HCT116 (cell line): Measurements from ENCODE around the gene UBASH3B.

Experiments used
- ATF3 ChIP-seq: IDR thresholded peaks from 2 replicates; pipeline ENCODE4 v1.6.1; 2012
- EZH2phosphoT487 ChIP-seq: fragments of 200-600 bp; IDR thresholded peaks from 2 replicates; pipeline ENCODE4 v1.6.1; 2018; ENCODE audit warnings: antibody characterized with exemption, borderline replicate concordance
- JUND ChIP-seq: IDR thresholded peaks from 2 replicates; pipeline ENCODE4 v1.6.1; 2012
- POLR2A ChIP-seq: IDR thresholded peaks from 2 replicates; pipeline ENCODE4 v1.7.0; 2011; ENCODE audit warnings: borderline replicate concordance; ENCODE audit not compliant: insufficient read depth, insufficient read length; ENCODE audit errors: extremely low read depth
- POLR2AphosphoS5 ChIP-seq: IDR thresholded peaks from 2 replicates; pipeline ENCODE4 v1.6.1; 2011; ENCODE audit warnings: mild to moderate bottlenecking, low read depth, low read length, moderate library complexity
- SIN3A ChIP-seq: IDR thresholded peaks from 2 replicates; pipeline ENCODE4 v1.6.1; 2012; ENCODE audit warnings: low read depth
- SP1 ChIP-seq: IDR thresholded peaks from 2 replicates; pipeline ENCODE4 v1.6.1; 2012; ENCODE audit warnings: low read depth
- YY1 ChIP-seq: IDR thresholded peaks from 2 replicates; pipeline ENCODE4 v1.6.1; 2011; ENCODE audit warnings: low read length, low read depth, moderate library complexity, mild to moderate bottlenecking; ENCODE audit not compliant: insufficient replicate concordance; ENCODE audit errors: extremely low read depth
- TF ChIP-seq, protein P1 (sequence below), 3 experiments: fragments of 200-600 bp in 1 of 3; sonication (generic) in 1 of 3; IDR thresholded peaks in 2 of 3; conservative IDR thresholded peaks in 1 of 3; 2 replicates each; pipeline ENCODE4 v1.5.1; 2012 to 2017; ENCODE audit warnings: low read depth in 2 of 3, low read length in 2 of 3, antibody characterized with exemption in 1 of 3, borderline replicate concordance in 1 of 3, control low read depth in 1 of 3, mild to moderate bottlenecking in 1 of 3, mixed read lengths in 1 of 3, mixed run types in 1 of 3, moderate library complexity in 1 of 3; ENCODE audit not compliant: insufficient read depth in 1 of 3

GRCh38 chr11:122813176-122813893 lies 157.8 kb downstream of the UBASH3B start:
- TF ChIP-seq, protein P1, sequence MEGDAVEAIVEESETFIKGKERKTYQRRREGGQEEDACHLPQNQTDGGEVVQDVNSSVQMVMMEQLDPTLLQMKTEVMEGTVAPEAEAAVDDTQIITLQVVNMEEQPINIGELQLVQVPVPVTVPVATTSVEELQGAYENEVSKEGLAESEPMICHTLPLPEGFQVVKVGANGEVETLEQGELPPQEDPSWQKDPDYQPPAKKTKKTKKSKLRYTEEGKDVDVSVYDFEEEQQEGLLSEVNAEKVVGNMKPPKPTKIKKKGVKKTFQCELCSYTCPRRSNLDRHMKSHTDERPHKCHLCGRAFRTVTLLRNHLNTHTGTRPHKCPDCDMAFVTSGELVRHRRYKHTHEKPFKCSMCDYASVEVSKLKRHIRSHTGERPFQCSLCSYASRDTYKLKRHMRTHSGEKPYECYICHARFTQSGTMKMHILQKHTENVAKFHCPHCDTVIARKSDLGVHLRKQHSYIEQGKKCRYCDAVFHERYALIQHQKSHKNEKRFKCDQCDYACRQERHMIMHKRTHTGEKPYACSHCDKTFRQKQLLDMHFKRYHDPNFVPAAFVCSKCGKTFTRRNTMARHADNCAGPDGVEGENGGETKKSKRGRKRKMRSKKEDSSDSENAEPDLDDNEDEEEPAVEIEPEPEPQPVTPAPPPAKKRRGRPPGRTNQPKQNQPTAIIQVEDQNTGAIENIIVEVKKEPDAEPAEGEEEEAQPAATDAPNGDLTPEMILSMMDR (IDR thresholded peaks at IDR 0.05 in 2 of 3, conservative IDR thresholded peaks at IDR 0.05 in 1 of 3; ENCODE audit: borderline replicate concordance in 1 of 3, insufficient read depth in 1 of 3, low read depth in 2 of 3, low read length in 2 of 3): no peak
- no peak for TF ChIP-seq POLR2AphosphoS5
- no peak for TF ChIP-seq POLR2A
- TF ChIP-seq ATF3: no peak
- no peak for TF ChIP-seq YY1
- no peak for TF ChIP-seq SP1
- no peak for TF ChIP-seq SIN3A
- no peak for TF ChIP-seq EZH2phosphoT487
- TF ChIP-seq JUND: no peak
